Small intestine (tissue), 7 donors: ENCODE measurements around the gene FEN1. TPM values are rescaled to one million over a fixed set of nuclear protein-coding genes. Genes with fewer than 3 reads are reported as not detected.
A peak's percentile ranks its signal among the peaks of the same experiment; 100 is the strongest.

Source experiments
- DNase-seq, 2 donors: peaks; one replicate each; pipeline versions ENCODE4 v3.0.0 to v3.0.0-alpha.2; 2013
- FAIRE-seq: peaks from 2 replicates; lab custom pipeline; 2012; peaks lifted over from hg19 to GRCh38; lab: Jason Lieb, UNC
- H3K27ac ChIP-seq, 3 donors: one replicate each; pipeline ENCODE4 v1.5.1; 2013; ENCODE audit warnings: low read length in 2 of 3, mild to moderate bottlenecking in 2 of 3, control low read depth in 1 of 3, inconsistent platforms in 1 of 3, low read depth in 1 of 3, moderate library complexity in 1 of 3
- H3K27me3 ChIP-seq, 3 donors: one replicate each; pipeline ENCODE4 v1.6.1; 2013; ENCODE audit warnings: low read length in 3 of 3, inconsistent platforms in 1 of 3; ENCODE audit not compliant: control insufficient read depth in 3 of 3, insufficient read depth in 3 of 3
- H3K36me3 ChIP-seq, 3 donors: one replicate each; pipeline ENCODE4 v1.6.1; 2013; ENCODE audit warnings: low read length in 3 of 3, inconsistent platforms in 1 of 3, low read depth in 1 of 3, mild to moderate bottlenecking in 1 of 3, moderate library complexity in 1 of 3; ENCODE audit not compliant: control insufficient read depth in 3 of 3, insufficient read depth in 2 of 3
- H3K4me1 ChIP-seq, 3 donors: one replicate each; pipeline ENCODE4 v1.6.1; 2013; ENCODE audit warnings: low read length in 2 of 3, inconsistent platforms in 1 of 3, low read depth in 1 of 3, mild to moderate bottlenecking in 1 of 3, moderate library complexity in 1 of 3; ENCODE audit not compliant: control insufficient read depth in 3 of 3, insufficient read depth in 2 of 3
- H3K4me3 ChIP-seq, 3 donors: one replicate each; pipeline ENCODE4 v1.5.1; 2013; ENCODE audit warnings: low read length in 3 of 3, control low read depth in 1 of 3, inconsistent platforms in 1 of 3, low read depth in 1 of 3, mild to moderate bottlenecking in 1 of 3, moderate library complexity in 1 of 3
- H3K9me3 ChIP-seq, 2 donors: one replicate each; pipeline ENCODE4 v1.6.1; 2013; ENCODE audit warnings: low read depth in 1 of 2, low read length in 1 of 2; ENCODE audit not compliant: control insufficient read depth in 2 of 2, insufficient read depth in 1 of 2
- WGBS, 3 donors: extraction: QIAGEN DNeasy Blood & Tissue Kit; methylation state at CpG; one replicate each; pipeline ENCODE4 v1.1.7; 2013; 5-methylcytosine and 5-hydroxymethylcytosine counted together
- polyA plus RNA-seq, 4 donors: library from polyadenylated mRNA; stranded (reverse) in 3 of 4; unstranded in 1 of 4; fragments of 200-250 nt in 3 of 4; fragments of 120-200 nt in 1 of 4; gene quantifications; one replicate each; pipeline versions ENCODE4 v1.2.1 to v1.2.3, GENCODE V29; 2013
- donor health status: healthy with polysubstance abuse.
- donor health status: control.
- donor health status: control.
- donor health status: Bipolar disorder and iron deficiency.
- donor health status: healthy.

The FEN1 gene
- polyA plus RNA-seq, 4 donors: 5.8 to 32.1 (median 14.5) TPM

DNA sequence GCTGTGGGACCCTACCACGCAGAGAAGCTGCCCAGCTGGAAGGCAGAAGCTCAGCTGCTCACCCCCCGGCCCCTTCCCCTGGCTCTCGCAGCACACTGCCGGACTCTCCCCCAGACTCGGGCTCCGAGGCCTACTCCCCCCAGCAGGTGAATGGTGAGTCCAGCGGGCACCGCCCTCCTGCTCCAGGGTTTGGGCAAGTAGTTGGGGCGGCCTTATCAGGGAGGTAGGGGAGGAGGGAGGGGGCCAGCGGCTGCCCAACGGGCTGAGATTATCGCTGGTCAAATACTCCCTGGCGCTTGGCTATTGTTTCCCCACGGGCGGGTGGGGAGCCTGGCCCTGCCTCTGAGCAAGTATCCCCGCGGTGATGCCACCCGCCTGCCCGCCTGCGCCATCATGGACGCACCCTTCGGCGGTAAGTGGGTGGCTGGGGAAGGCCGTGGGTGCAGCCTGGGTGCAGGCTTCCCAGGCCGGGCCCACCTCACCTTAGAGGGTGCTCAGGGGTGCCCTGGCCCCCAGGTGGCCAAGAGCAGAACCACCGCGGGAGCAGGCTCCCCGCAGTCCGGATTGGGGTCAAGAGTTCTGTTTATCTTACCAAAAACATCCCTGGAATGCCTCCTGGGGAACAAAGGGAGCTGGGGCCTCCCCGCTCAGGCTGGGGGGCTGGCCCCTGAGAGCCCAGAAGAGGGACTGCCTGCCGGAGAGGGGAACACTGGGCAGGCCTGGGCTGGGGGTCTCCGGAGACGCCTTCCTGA lies 23.4 kb upstream of the FEN1 start:
- WGBS, 3 donors: 33 to 57% (median 54%) methylated on average over 30 to 33 of the region's 33 CpGs
- Histone ChIP-seq H3K27me3 (no peaks in the 10 kb centered on the region), H3K4me3 (peak overlapping the region in 1 of 3 donors; percentile 6), H3K4me1 (peaks cover 0 to 61% (median 0%) of the 10 kb centered on the region in 3 donors), H3K9me3 (no peaks in the 10 kb centered on the region), H3K36me3 (peaks cover 0 to 78% (median 0%) of the 10 kb centered on the region in 3 donors), H3K27ac (peak overlapping the region in 1 of 3 donors; percentile 75)
- DNase-seq (peak in 1 of 2 donors; percentile 69), FAIRE-seq (no peak)

DNA sequence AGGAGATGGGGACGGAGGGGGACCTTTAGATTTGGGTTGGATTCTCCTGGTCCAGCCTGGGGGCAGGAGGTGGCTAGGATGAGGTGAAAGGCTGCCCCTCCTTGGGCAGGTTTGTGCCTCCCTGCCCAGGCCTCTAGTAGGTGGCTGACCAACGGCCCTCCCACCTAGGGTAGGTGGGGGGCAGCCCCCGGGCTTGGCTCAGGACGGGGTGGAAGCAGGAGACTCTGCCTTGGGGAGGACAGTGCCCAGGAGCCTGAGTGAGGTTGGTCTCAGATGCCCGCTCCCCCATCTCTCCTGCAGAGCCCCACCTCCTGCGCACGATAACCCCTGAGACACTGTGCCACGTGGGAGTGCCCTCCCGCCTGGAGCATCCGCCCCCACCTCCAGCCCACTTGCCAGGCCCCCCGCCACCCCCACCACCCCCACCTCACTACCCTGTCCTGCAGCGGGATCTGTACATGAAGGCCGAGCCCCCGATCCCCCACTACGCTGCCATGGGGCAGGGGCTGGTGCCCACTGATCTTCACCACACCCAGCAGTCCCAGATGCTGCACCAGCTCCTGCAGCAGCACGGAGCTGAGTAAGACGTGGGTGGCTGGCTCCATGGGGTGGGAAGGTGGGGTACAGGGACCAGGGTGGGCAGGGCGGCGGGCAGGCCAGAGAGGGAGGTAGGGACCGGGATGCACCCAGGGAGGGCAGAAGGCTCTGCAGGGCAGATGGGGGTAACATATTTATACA lies 22.6 kb upstream of the FEN1 start:
- H3K36me3 ChIP-seq: peaks cover 0 to 84% (median 0%) of the 10 kb centered on the region in 3 donors
- H3K27ac ChIP-seq: no peak overlapping the region
- FAIRE-seq (no peak), DNase-seq (no peak)
- H3K27me3 ChIP-seq: no peaks in the 10 kb centered on the region
- no peaks in the 10 kb centered on the region for H3K9me3 ChIP-seq
- no peak overlapping the region for H3K4me3 ChIP-seq
- H3K4me1 ChIP-seq: peaks cover 0 to 53% (median 0%) of the 10 kb centered on the region in 3 donors
- WGBS, 3 donors: 82 to 91% (median 85%) methylated on average over 12 to 20 of the region's 20 CpGs

DNA sequence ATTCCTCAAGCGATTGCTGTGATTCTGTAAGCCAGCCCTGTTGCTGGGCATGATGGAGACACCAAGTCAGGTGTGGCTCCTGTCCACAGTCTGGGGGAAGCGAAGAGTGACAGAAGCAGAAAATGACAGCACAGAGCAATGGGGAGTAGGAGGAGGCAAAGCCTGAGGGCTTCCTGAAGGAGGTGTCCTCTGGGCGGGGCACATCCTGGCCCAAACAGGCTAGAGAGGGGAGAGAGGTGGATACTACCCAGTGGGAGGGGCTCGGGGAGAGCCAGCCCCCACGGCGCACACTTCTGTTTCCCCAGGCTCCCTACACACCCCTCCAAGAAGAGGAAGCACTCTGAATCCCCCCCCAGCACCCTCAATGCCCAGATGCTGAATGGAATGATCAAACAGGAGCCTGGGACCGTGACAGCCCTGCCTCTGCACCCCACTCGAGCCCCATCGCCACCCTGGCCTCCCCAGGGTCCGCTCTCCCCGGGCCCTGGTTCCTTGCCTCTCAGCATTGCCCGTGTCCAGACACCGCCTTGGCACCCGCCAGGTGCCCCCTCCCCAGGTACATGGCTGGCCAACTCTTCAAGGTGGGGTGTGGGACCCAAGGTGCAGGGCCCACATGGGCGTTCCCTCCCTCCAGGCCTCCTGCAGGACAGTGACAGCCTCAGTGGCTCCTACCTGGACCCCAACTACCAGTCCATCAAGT lies 21.4 kb upstream of the FEN1 start:
- no peak for FAIRE-seq
- no peak for DNase-seq
- Histone ChIP-seq H3K27ac (no peak overlapping the region), H3K27me3 (no peaks in the 10 kb centered on the region), H3K36me3 (peaks cover 0 to 83% (median 0%) of the 10 kb centered on the region in 3 donors), H3K9me3 (no peaks in the 10 kb centered on the region), H3K4me3 (no peak overlapping the region), H3K4me1 (peaks cover 0 to 42% (median 0%) of the 10 kb centered on the region in 3 donors)
- 83 to 90% (median 85%) methylated on average over 15 of the region's 15 CpGs for WGBS, 3 donors

DNA sequence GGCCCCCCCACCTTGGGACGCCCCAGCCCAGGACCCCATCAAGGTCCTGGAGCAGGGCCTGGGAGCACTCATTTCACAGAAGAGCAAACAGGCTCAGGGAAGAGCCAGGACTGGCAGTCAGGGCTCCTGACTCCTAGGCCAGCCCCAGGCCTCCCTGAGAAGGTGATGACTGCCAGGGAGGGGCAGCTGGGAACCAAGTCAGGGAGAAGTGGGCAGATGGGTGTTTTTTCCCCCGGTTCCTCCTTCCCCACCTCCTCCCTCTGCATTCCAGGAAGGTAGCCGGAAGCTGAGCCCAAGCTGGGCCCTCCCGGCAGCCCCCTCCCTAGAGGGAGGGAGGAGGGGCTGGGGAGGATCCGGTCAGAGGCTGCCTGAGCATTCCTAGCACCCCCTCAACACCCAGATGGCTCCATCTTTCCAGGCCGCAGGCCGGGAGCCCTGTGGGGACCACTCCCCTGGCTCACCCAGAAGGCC lies 20.7 kb upstream of the FEN1 start:
- no peaks in the 10 kb centered on the region for H3K9me3 ChIP-seq
- peak overlapping the region in 2 of 3 donors; percentile 28 to 42 for H3K27ac ChIP-seq
- FAIRE-seq (no peak), DNase-seq (no peak)
- H3K36me3 ChIP-seq: peaks cover 0 to 83% (median 0%) of the 10 kb centered on the region in 3 donors
- H3K4me3 ChIP-seq: no peak overlapping the region
- peaks cover 0 to 35% (median 0%) of the 10 kb centered on the region in 3 donors for H3K4me1 ChIP-seq
- WGBS, 3 donors: 71 to 83% (median 81%) methylated on average over 7 of the region's 7 CpGs
- H3K27me3 ChIP-seq: peaks cover 0 to 2% (median 0%) of the 10 kb centered on the region in 3 donors

DNA sequence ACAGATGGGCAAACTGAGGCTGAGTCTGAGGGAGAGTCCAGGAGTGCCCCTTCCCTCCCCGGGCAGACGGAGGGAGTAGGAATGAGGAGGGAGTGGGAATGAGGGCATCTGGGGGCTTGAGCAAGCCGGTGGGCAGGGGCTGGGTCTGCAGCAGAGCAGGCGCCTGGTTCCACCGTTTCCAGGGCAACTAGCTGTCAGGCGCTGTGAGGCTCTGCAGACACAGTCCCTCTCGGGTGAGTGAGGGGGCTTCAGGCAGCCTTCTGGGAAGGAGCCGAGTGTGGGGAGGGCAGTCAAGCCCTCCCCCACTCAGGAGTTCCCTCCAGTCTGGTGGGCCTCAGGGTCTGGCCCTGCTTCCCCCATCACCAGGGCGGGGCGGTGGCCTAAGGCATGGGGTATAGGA lies 19.4 kb upstream of the FEN1 start:
- Histone ChIP-seq H3K27me3 (peaks cover 0 to 3% (median 0%) of the 10 kb centered on the region in 3 donors), H3K4me3 (no peak overlapping the region), H3K9me3 (no peaks in the 10 kb centered on the region), H3K4me1 (peaks cover 0 to 28% (median 0%) of the 10 kb centered on the region in 3 donors), H3K36me3 (peaks cover 0 to 87% (median 3%) of the 10 kb centered on the region in 3 donors), H3K27ac (no peak overlapping the region)
- DNase-seq: no peak
- 74 to 91% (median 89%) methylated on average over 9 to 10 of the region's 10 CpGs for WGBS, 3 donors
- no peak for FAIRE-seq

DNA sequence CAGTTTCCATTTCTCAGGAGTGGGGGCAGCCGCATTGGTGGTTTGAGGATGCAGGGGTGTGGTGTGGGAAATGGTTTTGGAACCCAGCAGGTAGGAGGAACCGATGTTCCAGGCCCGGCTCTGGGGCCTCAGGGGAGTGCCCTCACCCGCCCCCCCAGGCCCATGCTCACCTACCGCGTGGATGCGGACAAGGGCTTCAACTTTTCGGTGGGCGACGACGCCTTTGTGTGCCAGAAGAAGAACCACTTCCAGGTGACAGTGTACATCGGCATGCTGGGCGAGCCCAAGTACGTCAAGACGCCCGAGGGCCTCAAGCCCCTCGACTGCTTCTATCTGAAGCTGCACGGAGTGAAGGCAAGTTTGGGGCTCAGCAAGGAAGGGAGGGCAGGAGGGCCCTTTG lies 18.9 kb upstream of the FEN1 start:
- H3K4me3 ChIP-seq: no peak overlapping the region
- H3K27me3 ChIP-seq: peaks cover 0 to 3% (median 0%) of the 10 kb centered on the region in 3 donors
- H3K4me1 ChIP-seq: peaks cover 0 to 23% (median 0%) of the 10 kb centered on the region in 3 donors
- no peak overlapping the region for H3K27ac ChIP-seq
- 87 to 94% (median 91%) methylated on average over 17 to 18 of the region's 18 CpGs for WGBS, 3 donors
- DNase-seq (no peak), FAIRE-seq (no peak)
- H3K9me3 ChIP-seq: no peaks in the 10 kb centered on the region
- H3K36me3 ChIP-seq: peaks cover 0 to 87% (median 3%) of the 10 kb centered on the region in 3 donors

DNA sequence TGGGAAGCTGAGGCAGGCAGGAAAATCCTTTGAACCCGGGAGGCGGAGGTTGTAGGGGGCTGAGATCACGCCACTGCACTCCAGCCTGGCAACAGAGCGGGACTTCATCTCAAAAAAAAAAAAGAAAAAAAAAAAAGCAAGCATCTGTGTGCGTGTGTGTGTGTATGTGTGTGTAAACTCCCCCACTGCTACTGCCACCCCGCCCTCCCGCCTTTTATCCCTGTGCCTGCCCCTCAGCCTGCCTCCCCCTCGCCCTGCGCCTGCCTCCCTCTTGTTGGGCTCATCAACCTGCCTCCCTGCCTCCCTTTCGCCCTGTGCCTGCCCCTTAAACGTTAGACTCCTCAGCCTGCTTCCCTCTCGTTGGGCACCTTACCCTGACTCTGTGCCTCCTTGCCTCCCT lies 18.3 kb upstream of the FEN1 start:
- Histone ChIP-seq H3K4me1 (peaks cover 0 to 17% (median 0%) of the 10 kb centered on the region in 3 donors), H3K9me3 (no peaks in the 10 kb centered on the region), H3K27me3 (peaks cover 0 to 3% (median 0%) of the 10 kb centered on the region in 3 donors), H3K27ac (no peak overlapping the region), H3K4me3 (no peak overlapping the region), H3K36me3 (peaks cover 0 to 87% (median 5%) of the 10 kb centered on the region in 3 donors)
- WGBS, 3 donors: 84 to 87% (median 86%) methylated on average over 11 to 12 of the region's 12 CpGs
- DNase-seq (no peak), FAIRE-seq (no peak)

DNA sequence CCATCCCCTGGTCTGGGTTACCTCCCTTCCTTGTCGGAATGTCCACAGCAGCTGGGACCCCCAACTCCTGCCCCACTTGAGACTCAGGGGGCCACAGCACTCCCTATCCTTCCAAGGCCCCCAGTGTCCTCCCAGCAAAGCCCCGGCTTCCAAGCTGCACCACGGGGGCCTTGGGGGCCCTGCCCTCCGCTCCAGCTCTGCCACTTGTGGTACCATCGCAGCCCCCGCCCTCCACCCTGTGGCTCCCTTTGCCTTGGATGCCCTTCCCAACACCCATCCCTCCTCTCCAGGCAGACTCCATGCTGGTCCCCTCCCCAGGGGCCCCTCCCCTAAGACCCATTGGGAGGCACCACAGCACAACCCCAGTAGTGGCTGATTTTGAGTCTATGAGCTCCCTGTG lies 17.6 kb upstream of the FEN1 start:
- no peak for FAIRE-seq

More for the DNA sequence above, 17.6 kb upstream of the FEN1 start:
- no peak overlapping the region for H3K27ac ChIP-seq
- WGBS, 3 donors: 94 to 96% (median 94%) methylated on average over 6 of the region's 6 CpGs
- H3K27me3 ChIP-seq: peaks cover 0 to 3% (median 0%) of the 10 kb centered on the region in 3 donors
- peaks cover 0 to 93% (median 10%) of the 10 kb centered on the region in 3 donors for H3K36me3 ChIP-seq
- H3K9me3 ChIP-seq: no peaks in the 10 kb centered on the region
- no peak overlapping the region for H3K4me3 ChIP-seq
- no peak for DNase-seq
- H3K4me1 ChIP-seq: peaks cover 0 to 12% (median 0%) of the 10 kb centered on the region in 3 donors
